HUDEP-2 (cell line): ENCODE data around the gene PAQR5.

Experiments
- DNase-seq, 76 experiments: peaks; one replicate each; lab custom pipeline; 2025; ENCODE audit not compliant: unreplicated experiment in 76 of 76; lab: John Stamatoyannopoulos, UW

Gene PAQR5

GRCh38 chr15:69386284-69386683 is 87.6 kb downstream of the PAQR5 start:
- no peak for DNase-seq

- DNase-seq = no peak
Observed at GRCh38 chr15:69388260-69388705, 89.6 kb downstream of the PAQR5 start.

GRCh38 chr15:69389426-69389825 is 90.7 kb downstream of the PAQR5 start:
- no peak for DNase-seq

GRCh38 chr15:69390575-69390974 is 91.9 kb downstream of the PAQR5 start:
- DNase-seq = no peak

GRCh38 chr15:69391046-69391757 is 92.5 kb downstream of the PAQR5 start:
- DNase-seq = no peak

- DNase-seq = no peak
Observed at GRCh38 chr15:69392352-69392751, 93.6 kb downstream of the PAQR5 start.

- DNase-seq = no peak
Observed at GRCh38 chr15:69393831-69394491, 95.2 kb downstream of the PAQR5 start.

GRCh38 chr15:69394556-69395282 is 96.0 kb downstream of the PAQR5 start:
- DNase-seq = peak in 65 of 76 experiments; percentile 5 to 85 (median 56)

- DNase-seq = no peak
Observed at GRCh38 chr15:69395460-69395859, 96.7 kb downstream of the PAQR5 start.

GRCh38 chr15:69395991-69396390 is 97.3 kb downstream of the PAQR5 start:
- DNase-seq = no peak

GRCh38 chr15:69398491-69398891 is 99.8 kb downstream of the PAQR5 start:
- DNase-seq = no peak

- DNase-seq = no peak
Observed at GRCh38 chr15:69400850-69401249, 102.1 kb downstream of the PAQR5 start.

GRCh38 chr15:69402816-69403215 is 104.1 kb downstream of the PAQR5 start:
- peak in 9 of 76 experiments; percentile 4 to 29 (median 11) for DNase-seq

- DNase-seq = no peak
Observed at GRCh38 chr15:69403594-69403993, 104.9 kb downstream of the PAQR5 start.

GRCh38 chr15:69405110-69405509 is 106.4 kb downstream of the PAQR5 start:
- no peak for DNase-seq

GRCh38 chr15:69407719-69408400 is 109.1 kb downstream of the PAQR5 start:
- DNase-seq = no peak

GRCh38 chr15:69408841-69409240 is 110.1 kb downstream of the PAQR5 start:
- no peak for DNase-seq

GRCh38 chr15:69410248-69410874 is 111.6 kb downstream of the PAQR5 start:
- DNase-seq = peak in 24 of 76 experiments; percentile 5 to 55 (median 15)

- no peak for DNase-seq
Observed at GRCh38 chr15:69412274-69412673, 113.6 kb downstream of the PAQR5 start.

- DNase-seq = no peak
Observed at GRCh38 chr15:69412701-69413100, 114.0 kb downstream of the PAQR5 start.
